K562 (cell line): ENCODE results near the gene KLHL18. TPM values are rescaled to one million over a fixed set of nuclear protein-coding genes. Genes with fewer than 3 reads are reported as not detected.

ENCODE experiments used
- DACH1 ChIP-seq: fragments of 450-650 bp; IDR thresholded peaks from 2 replicates; pipeline ENCODE4 v1.6.1; 2018; ENCODE audit not compliant: partially characterized antibody
- GABPB2 ChIP-seq: fragments of 250-450 bp; sonication (Bioruptor Pico); conservative IDR thresholded peaks from 2 replicates; pipeline ENCODE4 v1.5.1; 2021; ENCODE audit warnings: mild to moderate bottlenecking
- HMG20A ChIP-seq: fragments of 450-650 bp; formaldehyde crosslinking; conservative IDR thresholded peaks from 2 replicates; pipeline ENCODE4 v1.4.0; 2020; ENCODE audit warnings: mild to moderate bottlenecking, mixed read lengths
- NCOA4 ChIP-seq: fragments of 450-650 bp; IDR thresholded peaks from 2 replicates; pipeline ENCODE4 v1.6.1; 2018; ENCODE audit warnings: mild to moderate bottlenecking; ENCODE audit not compliant: partially characterized antibody
- NELFE ChIP-seq: IDR thresholded peaks from 2 replicates; pipeline ENCODE4 v1.6.1; 2011; ENCODE audit warnings: mild to moderate bottlenecking; ENCODE audit not compliant: insufficient read depth, insufficient read length
- NFE2 ChIP-seq: IDR thresholded peaks from 2 replicates; pipeline ENCODE4 v1.6.1; 2014; ENCODE audit warnings: antibody characterized with exemption, low read depth
- NFIX ChIP-seq: fragments of 250-450 bp; sonication (Bioruptor Pico); IDR thresholded peaks from 2 replicates; pipeline ENCODE4 v1.4.0; 2020; ENCODE audit warnings: low read depth, mild to moderate bottlenecking, moderate library complexity
- NFRKB ChIP-seq: fragments of 450-650 bp; IDR thresholded peaks from 2 replicates; pipeline ENCODE4 v1.6.1; 2016; ENCODE audit warnings: low read depth
- NONO ChIP-seq, 2 experiments: fragments of 200-400 bp in 1 of 2; fragments of 450-650 bp in 1 of 2; formaldehyde crosslinking in 1 of 2; IDR thresholded peaks; 2 replicates each; pipeline ENCODE4 v1.6.1; 2017; ENCODE audit warnings: low read depth in 2 of 2, mild to moderate bottlenecking in 2 of 2, moderate library complexity in 2 of 2, low read length in 1 of 2
- PHF20 ChIP-seq: fragments of 450-650 bp; IDR thresholded peaks from 2 replicates; pipeline ENCODE4 v1.6.1; 2018; ENCODE audit not compliant: partially characterized antibody
- SAFB ChIP-seq: fragments of 200-400 bp; formaldehyde crosslinking; IDR thresholded peaks from 2 replicates; pipeline ENCODE4 v1.6.1; 2017; ENCODE audit warnings: low read depth, low read length, borderline replicate concordance
- SMAD1 ChIP-seq: fragments of 150-350 bp; IDR thresholded peaks from 2 replicates; pipeline ENCODE4 v1.6.1; 2014; ENCODE audit warnings: low read length, low read depth; ENCODE audit not compliant: partially characterized antibody
- SMARCB1 ChIP-seq: IDR thresholded peaks from 2 replicates; pipeline ENCODE4 v1.6.1; 2011; ENCODE audit warnings: improper control_type of control experiment, low read depth; ENCODE audit not compliant: insufficient read length
- SREBF2 ChIP-seq: sonication (generic); formaldehyde crosslinking; IDR thresholded peaks from 2 replicates; pipeline ENCODE4 v1.4.0; 2020; ENCODE audit warnings: mild to moderate bottlenecking, missing genetic modification reagents
- SRSF3 ChIP-seq: fragments of 200-400 bp; formaldehyde crosslinking; IDR thresholded peaks from 2 replicates; pipeline ENCODE4 v1.6.1; 2016; ENCODE audit warnings: mild to moderate bottlenecking, low read length, moderate library complexity; ENCODE audit not compliant: insufficient read depth
- TGIF2 ChIP-seq: sonication (generic); formaldehyde crosslinking; IDR thresholded peaks from 2 replicates; pipeline ENCODE4 v1.8.1; 2022; ENCODE audit warnings: mild to moderate bottlenecking, missing genetic modification reagents, moderate library complexity
- TRIM28 ChIP-seq: fragments of 450-650 bp; IDR thresholded peaks from 2 replicates; pipeline ENCODE4 v1.6.1; 2017
- ZBTB26 ChIP-seq: fragments of 450-650 bp; formaldehyde crosslinking; IDR thresholded peaks from 2 replicates; pipeline ENCODE4 v1.4.0; 2022; ENCODE audit warnings: missing genetic modification characterization
- ZFP30 ChIP-seq: fragments of 250-450 bp; sonication (Bioruptor Pico); IDR thresholded peaks from 2 replicates; pipeline ENCODE4 v1.8.0; 2022; ENCODE audit warnings: moderate library complexity, mild to moderate bottlenecking, inconsistent platforms, borderline replicate concordance
- ZKSCAN3 ChIP-seq: fragments of 250-450 bp; sonication (Bioruptor Pico); IDR thresholded peaks from 2 replicates; pipeline ENCODE4 v1.4.0; 2020
- ZNF140 ChIP-seq: fragments of 250-450 bp; sonication (Bioruptor Pico); IDR thresholded peaks from 2 replicates; pipeline ENCODE4 v1.8.0; 2021; ENCODE audit warnings: moderate library complexity, mild to moderate bottlenecking, inconsistent platforms
- ZNF165 ChIP-seq: fragments of 250-450 bp; sonication (Bioruptor Pico); IDR thresholded peaks from 2 replicates; pipeline ENCODE4 v1.4.0; 2020; ENCODE audit warnings: borderline replicate concordance
- ZNF24 ChIP-seq: fragments of 450-650 bp; IDR thresholded peaks from 2 replicates; pipeline ENCODE4 v1.6.1; 2016
- ZNF764 ChIP-seq: fragments of 250-450 bp; sonication (Bioruptor Pico); IDR thresholded peaks from 2 replicates; pipeline ENCODE4 v1.4.0; 2020; ENCODE audit warnings: low read depth, mild to moderate bottlenecking, moderate library complexity
- ZNF79 ChIP-seq: fragments of 250-450 bp; sonication (Bioruptor Pico); IDR thresholded peaks from 2 replicates; pipeline ENCODE4 v1.4.0; 2020; ENCODE audit warnings: low read depth, mild to moderate bottlenecking, moderate library complexity
- polyA plus RNA-seq, 8 experiments: library from polyadenylated mRNA; depleted of rRNA in 4 of 8; stranded (reverse) in 5 of 8; unstranded in 3 of 8; fragments of >200 nt; fragmentation: Nextera tagmentation in 2 of 8; fragmentation: Illumina TruSeq in 1 of 8; extraction: Ambion mirVana in 2 of 8; extraction: Trizol in 1 of 8; gene quantifications; 2 replicates each; pipeline versions ENCODE4 v1.2.1 to v1.2.3, GENCODE V29; 2011 to 2014; ENCODE audit warnings: inconsistent platforms in 1 of 8, missing spikeins in 1 of 8
- total RNA-seq, 7 experiments: library from RNA; depleted of rRNA in 6 of 7; stranded (reverse); fragments of >200 nt in 6 of 7; fragmentation: Illumina TruSeq in 2 of 7; extraction: Trizol in 2 of 7; gene quantifications; 2 replicates each; pipeline versions ENCODE4 v1.2.1 to v1.2.3, GENCODE V29; 2011 to 2021; ENCODE audit warnings: low replicate concordance in 1 of 7
- TF ChIP-seq, protein P1 (sequence below), 2 experiments: fragments of 450-650 bp; conservative IDR thresholded peaks; 2 replicates each; pipeline ENCODE4 v1.6.1; 2017; ENCODE audit warnings: mild to moderate bottlenecking in 2 of 2, moderate library complexity in 2 of 2
- TF ChIP-seq, protein P2 (sequence below): fragments of 250-450 bp; sonication (Bioruptor Pico); IDR thresholded peaks from 2 replicates; pipeline ENCODE4 v1.8.0; 2022; ENCODE audit warnings: inconsistent platforms

The KLHL18 gene
- total and polyA plus RNA-seq, 9 of the 15 experiments (the other 6 are each of a cell fraction or from before 2014, with no cell fraction given), result 26.7 to 97.5 (median 48.7) TPM

DNA sequence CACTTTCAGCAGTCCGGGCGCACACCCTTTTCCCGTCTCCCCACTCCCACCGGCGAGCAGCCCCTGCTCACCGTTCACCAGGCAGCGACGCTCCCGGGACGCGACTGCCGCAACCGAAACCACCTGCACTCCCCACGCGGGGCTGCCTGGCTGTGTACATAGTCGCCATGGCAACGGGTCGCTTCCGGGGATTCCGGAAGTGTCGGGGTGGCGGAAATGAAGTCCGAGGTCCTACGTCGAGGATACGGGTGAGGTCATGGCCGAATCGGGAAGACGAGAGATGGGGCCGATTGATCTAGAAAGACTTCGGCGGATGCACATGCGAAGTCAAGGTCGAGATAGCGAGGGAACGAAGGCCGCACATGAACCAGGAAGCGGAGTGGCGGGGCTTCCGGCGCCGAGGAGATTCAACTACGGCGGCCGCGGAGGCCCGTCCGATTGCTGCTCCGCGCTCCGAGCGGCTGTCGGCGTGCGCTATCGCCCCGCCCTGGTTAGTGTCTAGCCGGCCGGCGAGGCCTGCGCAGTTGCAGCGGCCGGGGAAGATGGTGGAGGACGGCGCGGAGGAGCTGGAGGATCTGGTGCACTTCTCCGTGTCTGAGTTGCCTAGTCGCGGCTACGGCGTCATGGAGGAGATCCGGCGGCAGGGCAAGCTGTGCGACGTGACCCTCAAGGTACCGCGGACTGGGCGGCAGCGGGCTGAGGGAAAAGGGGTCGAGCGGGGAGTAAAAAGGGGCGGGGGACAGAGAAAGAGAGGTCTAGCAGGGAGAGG, at the start of gene KLHL18, which contains the start of gene KIF9 (continued):
- TF ChIP-seq NELFE, result no peak
- TF ChIP-seq ZKSCAN3 (CRISPR knock-in tag), result no peak
- no peak for TF ChIP-seq SREBF2
- TF ChIP-seq SAFB, result no peak
- no peak for TF ChIP-seq NFIX (CRISPR knock-in tag)
- TF ChIP-seq SMARCB1, result no peak
- TF ChIP-seq GABPB2 (CRISPR knock-in tag), result no peak
- peak; percentile 98 for TF ChIP-seq PHF20
- TF ChIP-seq HMG20A (CRISPR knock-in tag), result no peak
- TF ChIP-seq TGIF2 (CRISPR knock-in tag), result no peak
- peak; percentile 57; the same call in 1 of the 2 replicates for TF ChIP-seq TRIM28
- TF ChIP-seq NFE2, result peak; percentile 25; the same call in 1 of the 2 replicates
- no peak for TF ChIP-seq ZNF764 (CRISPR knock-in tag)
- peak; percentile 21 to 80; a peak in 2 of 4 replicates for TF ChIP-seq NONO (IDR thresholded peaks at IDR 0.05; ENCODE audit: low read depth in 2 of 2, low read length in 1 of 2)
- peak; percentile 67 for TF ChIP-seq NFRKB
- TF ChIP-seq ZNF79 (CRISPR knock-in tag), result no peak
- TF ChIP-seq DACH1, result peak; percentile 45
- peak; percentile 50 for TF ChIP-seq SMAD1
- 0 out of 2 replicates have a peak, but pooled peaks have one; percentile 25 for TF ChIP-seq ZNF24
- TF ChIP-seq ZBTB26 (CRISPR knock-in tag), result peak; percentile 84; the same call in 1 of the 2 replicates
- TF ChIP-seq, protein P1, sequence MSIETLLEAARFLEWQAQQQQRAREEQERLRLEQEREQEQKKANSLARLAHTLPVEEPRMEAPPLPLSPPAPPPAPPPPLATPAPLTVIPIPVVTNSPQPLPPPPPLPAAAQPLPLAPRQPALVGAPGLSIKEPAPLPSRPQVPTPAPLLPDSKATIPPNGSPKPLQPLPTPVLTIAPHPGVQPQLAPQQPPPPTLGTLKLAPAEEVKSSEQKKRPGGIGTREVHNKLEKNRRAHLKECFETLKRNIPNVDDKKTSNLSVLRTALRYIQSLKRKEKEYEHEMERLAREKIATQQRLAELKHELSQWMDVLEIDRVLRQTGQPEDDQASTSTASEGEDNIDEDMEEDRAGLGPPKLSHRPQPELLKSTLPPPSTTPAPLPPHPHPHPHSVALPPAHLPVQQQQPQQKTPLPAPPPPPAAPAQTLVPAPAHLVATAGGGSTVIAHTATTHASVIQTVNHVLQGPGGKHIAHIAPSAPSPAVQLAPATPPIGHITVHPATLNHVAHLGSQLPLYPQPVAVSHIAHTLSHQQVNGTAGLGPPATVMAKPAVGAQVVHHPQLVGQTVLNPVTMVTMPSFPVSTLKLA (conservative IDR thresholded peaks at IDR 0.05), result peak; percentile 100
- TF ChIP-seq ZFP30 (CRISPR knock-in tag), result no peak
- TF ChIP-seq, protein P2, sequence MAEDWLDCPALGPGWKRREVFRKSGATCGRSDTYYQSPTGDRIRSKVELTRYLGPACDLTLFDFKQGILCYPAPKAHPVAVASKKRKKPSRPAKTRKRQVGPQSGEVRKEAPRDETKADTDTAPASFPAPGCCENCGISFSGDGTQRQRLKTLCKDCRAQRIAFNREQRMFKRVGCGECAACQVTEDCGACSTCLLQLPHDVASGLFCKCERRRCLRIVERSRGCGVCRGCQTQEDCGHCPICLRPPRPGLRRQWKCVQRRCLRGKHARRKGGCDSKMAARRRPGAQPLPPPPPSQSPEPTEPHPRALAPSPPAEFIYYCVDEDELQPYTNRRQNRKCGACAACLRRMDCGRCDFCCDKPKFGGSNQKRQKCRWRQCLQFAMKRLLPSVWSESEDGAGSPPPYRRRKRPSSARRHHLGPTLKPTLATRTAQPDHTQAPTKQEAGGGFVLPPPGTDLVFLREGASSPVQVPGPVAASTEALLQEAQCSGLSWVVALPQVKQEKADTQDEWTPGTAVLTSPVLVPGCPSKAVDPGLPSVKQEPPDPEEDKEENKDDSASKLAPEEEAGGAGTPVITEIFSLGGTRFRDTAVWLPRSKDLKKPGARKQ, result no peak
- TF ChIP-seq SRSF3, result peak; percentile 74; the same call in 1 of the 2 replicates
- no peak for TF ChIP-seq NCOA4
- no peak for TF ChIP-seq ZNF140
- TF ChIP-seq ZNF165 (CRISPR knock-in tag), result no peak
